Glutamatergic neuron (in vitro differentiated cells): Measurements from ENCODE around the gene GIPC2. TPM values are rescaled to one million over a fixed set of nuclear protein-coding genes. Genes with fewer than 3 reads are reported as not detected.
"Not testable (repeated sequence)": the region's sequence is repeated elsewhere in the genome, so short reads cannot be mapped to it uniquely, and the experiment has no call there.

ENCODE experiments used
- DNase-seq: peaks from one replicate; pipeline ENCODE4 v3.0.0; 2022
- H3K27ac Mint-ChIP-seq: one replicate; pipeline ENCODE4 v1.8.0; 2020; ENCODE audit warnings: mild to moderate bottlenecking, mixed read lengths, inconsistent platforms; ENCODE audit not compliant: unreplicated experiment
- H3K27me3 Mint-ChIP-seq: one replicate; pipeline ENCODE4 v1.8.0; 2020; ENCODE audit warnings: mild to moderate bottlenecking, moderate library complexity, mixed read lengths, inconsistent platforms; ENCODE audit not compliant: unreplicated experiment
- H3K36me3 Mint-ChIP-seq: one replicate; pipeline ENCODE4 v1.8.0; 2020; ENCODE audit warnings: mild to moderate bottlenecking, mixed read lengths, inconsistent platforms; ENCODE audit not compliant: unreplicated experiment
- H3K4me1 Mint-ChIP-seq: one replicate; pipeline ENCODE4 v1.8.0; 2020; ENCODE audit warnings: mild to moderate bottlenecking, low read depth, mixed read lengths, inconsistent platforms; ENCODE audit not compliant: unreplicated experiment
- H3K4me3 Mint-ChIP-seq: one replicate; pipeline ENCODE4 v1.8.0; 2020; ENCODE audit warnings: mild to moderate bottlenecking, mixed read lengths, inconsistent platforms; ENCODE audit not compliant: unreplicated experiment
- H3K9me3 Mint-ChIP-seq: one replicate; pipeline ENCODE4 v1.8.0; 2020; ENCODE audit warnings: mild to moderate bottlenecking, moderate library complexity, mixed read lengths, inconsistent platforms; ENCODE audit not compliant: unreplicated experiment
- total RNA-seq: library from RNA; stranded (reverse); fragmentation: NEBNext Ultra II Directional; extraction: Animal tissue kit (Norgen Biotek cat#: 25700); gene quantifications from one replicate; pipeline ENCODE4 v1.2.1, GENCODE V29; 2021; ENCODE audit not compliant: unreplicated experiment
- TF ChIP-seq, protein P1 (sequence below): fragments of 200-600 bp; sonication (generic); IDR thresholded peaks from one replicate; pipeline ENCODE4 v1.5.0; 2021; ENCODE audit not compliant: partially characterized antibody, unreplicated experiment

GIPC2 gene
- total RNA-seq, 1 donor from 2014 or later, result not detected

DNA sequence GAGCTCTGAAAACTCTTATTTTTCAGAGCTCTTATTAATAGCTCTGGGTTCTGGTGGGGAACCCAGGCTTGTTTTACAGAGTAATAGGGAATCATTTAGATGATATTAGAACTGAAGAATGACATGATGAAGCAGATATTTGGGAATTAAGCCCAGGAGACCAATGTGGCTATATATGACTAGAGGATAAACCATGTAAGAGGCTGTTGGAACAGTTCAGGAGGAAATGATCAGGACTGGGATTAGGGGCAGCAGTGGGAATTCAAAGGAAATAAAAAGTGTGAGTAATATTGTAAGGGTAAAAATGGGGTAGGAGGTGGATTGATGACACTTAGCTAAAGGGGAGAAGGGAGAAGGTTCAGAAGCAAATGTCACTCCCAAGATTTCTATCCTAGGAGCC lies 58.6 kb downstream of the GIPC2 start:
- TF ChIP-seq, protein P1, sequence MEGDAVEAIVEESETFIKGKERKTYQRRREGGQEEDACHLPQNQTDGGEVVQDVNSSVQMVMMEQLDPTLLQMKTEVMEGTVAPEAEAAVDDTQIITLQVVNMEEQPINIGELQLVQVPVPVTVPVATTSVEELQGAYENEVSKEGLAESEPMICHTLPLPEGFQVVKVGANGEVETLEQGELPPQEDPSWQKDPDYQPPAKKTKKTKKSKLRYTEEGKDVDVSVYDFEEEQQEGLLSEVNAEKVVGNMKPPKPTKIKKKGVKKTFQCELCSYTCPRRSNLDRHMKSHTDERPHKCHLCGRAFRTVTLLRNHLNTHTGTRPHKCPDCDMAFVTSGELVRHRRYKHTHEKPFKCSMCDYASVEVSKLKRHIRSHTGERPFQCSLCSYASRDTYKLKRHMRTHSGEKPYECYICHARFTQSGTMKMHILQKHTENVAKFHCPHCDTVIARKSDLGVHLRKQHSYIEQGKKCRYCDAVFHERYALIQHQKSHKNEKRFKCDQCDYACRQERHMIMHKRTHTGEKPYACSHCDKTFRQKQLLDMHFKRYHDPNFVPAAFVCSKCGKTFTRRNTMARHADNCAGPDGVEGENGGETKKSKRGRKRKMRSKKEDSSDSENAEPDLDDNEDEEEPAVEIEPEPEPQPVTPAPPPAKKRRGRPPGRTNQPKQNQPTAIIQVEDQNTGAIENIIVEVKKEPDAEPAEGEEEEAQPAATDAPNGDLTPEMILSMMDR, result no peak
- H3K27ac Mint-ChIP-seq, result no peak overlapping the region
- H3K36me3 Mint-ChIP-seq, result no peaks in the 10 kb centered on the region
- no peak for DNase-seq
- H3K9me3 Mint-ChIP-seq, result no peaks in the 10 kb centered on the region
- H3K27me3 Mint-ChIP-seq, result peaks cover 1% of the 10 kb centered on the region
- no peaks in the 10 kb centered on the region for H3K4me1 Mint-ChIP-seq
- no peak overlapping the region for H3K4me3 Mint-ChIP-seq

DNA sequence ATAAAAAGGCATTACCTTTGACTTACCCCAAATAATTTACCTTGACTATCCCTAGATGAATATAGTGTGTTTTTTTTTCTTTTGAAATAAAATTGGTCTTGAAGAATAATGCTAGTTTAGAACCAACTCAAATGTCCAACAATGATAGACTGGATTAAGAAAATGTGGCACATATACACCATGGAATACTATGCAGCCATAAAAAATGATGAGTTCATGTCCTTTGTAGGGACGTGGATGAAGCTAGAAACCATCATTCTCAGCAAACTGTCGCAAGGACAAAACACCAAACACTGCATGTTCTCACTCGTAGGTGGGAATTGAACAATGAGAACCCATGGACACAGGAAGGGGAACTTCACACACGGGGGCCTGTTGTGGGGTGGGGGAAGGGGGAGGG lies 63.9 kb downstream of the GIPC2 start:
- not testable (repeated sequence) for H3K4me1 Mint-ChIP-seq, DNase-seq, H3K9me3 Mint-ChIP-seq, H3K36me3 Mint-ChIP-seq, H3K4me3 Mint-ChIP-seq, H3K27ac Mint-ChIP-seq, H3K27me3 Mint-ChIP-seq

DNA sequence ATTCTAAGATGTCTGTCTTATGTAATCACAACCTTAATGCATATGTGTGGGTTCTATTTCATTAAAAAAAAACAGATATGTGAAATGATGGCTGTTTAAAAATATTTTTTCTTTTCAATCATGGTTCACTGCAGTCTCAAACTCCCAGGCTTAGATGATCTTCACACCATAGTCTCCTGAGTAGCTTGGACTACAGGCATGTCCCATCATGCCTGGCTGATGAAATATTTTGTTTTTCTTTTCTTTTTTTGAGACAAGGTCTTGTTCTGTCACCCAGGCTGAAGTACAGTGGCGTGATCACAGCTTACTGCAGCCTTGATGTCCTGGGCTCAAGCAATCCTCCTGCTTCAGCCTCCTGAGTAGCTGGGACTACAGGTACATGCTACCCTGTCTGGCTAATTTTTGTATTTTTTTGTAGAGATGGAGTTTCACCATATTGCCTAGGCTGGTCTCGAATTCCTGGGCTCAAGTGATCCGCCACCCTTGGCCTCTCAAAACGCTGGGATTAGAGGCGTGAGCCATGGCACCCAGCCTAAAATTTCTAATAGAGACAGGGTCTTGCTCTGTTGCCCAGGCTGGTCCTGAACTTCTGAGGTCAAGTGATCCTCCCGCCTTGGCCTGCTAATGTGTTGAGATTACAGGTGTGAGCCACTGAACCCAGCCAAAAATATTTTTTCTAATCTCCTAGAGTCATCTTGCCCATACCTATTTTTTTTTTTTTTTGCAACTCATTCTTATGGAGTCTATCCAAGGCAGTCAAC lies 67.6 kb downstream of the GIPC2 start:
- no peak overlapping the region for H3K4me3 Mint-ChIP-seq
- H3K9me3 Mint-ChIP-seq, result peaks cover 2% of the 10 kb centered on the region
- no peaks in the 10 kb centered on the region for H3K36me3 Mint-ChIP-seq
- no peak for DNase-seq
- H3K4me1 Mint-ChIP-seq, result no peaks in the 10 kb centered on the region
- TF ChIP-seq, protein P1, result no peak
- H3K27me3 Mint-ChIP-seq, result no peaks in the 10 kb centered on the region
- no peak overlapping the region for H3K27ac Mint-ChIP-seq

DNA sequence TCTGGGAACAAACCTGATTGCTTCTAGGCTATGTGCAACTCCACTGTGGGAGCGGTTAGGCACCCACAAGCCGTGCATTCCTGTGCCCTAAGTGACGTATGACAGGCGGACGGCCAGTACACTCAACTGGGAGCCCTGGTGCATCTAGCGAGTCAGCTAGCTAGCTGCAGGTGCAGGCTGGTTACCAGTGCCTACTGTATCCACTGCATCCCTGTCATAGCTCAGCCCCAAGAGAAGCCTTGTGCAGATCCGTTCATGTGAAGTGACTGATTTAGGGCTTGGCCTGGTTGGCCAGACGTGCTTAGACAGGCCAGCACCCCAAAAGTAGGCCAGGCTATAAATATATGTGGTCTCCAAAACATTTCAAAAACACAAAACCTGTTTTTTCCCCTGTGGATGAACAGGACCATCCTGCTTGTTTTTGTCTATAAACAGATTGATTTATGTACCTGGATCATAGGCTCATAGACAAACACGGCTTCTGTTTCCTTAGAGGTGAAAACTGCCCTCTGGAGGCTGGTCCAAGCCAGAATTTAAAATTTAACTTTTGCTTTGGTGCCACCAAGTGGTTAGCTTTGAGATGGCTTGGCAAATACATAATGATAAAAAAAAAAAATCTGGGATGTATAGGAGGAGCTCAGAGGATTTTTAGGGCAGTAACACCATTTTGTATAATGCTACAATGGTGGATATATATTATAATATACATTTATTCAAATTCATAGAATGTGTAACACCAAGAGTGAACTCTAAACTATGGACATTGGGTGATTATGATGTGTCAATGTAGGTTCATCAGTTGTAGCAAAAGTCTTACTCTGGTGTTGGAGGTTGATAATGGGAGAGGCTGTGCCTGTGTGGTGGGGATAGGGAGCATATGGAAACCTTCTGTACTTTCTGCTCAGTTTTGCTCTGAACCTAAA lies 68.5 kb downstream of the GIPC2 start:
- Mint-ChIP-seq H3K27me3 (no peaks in the 10 kb centered on the region), H3K36me3 (no peaks in the 10 kb centered on the region), H3K9me3 (peaks cover 2% of the 10 kb centered on the region), H3K27ac (no peak overlapping the region), H3K4me1 (no peaks in the 10 kb centered on the region), H3K4me3 (no peak overlapping the region)
- TF ChIP-seq, protein P1, result peak; percentile 80
- peak; percentile 39 for DNase-seq

DNA sequence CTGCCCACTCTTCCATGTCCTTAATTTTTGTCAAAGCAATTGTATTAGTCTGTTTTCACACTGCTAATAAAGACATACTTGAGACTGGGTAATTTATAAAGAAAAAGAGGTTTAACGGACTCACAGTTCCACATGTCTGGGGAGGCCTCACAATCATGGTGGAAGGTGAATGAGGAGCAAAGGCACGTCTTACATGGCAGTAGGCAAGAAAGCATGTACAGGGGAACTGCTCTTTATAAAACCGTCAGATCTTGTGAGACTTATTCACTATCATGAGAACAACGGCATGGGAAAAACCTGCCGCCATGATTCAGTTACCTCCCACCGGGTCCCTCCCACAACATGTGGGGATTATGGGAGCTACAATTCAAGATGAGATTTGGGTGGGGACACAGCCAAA lies 74.7 kb downstream of the GIPC2 start:
- not testable (repeated sequence) for DNase-seq, H3K36me3 Mint-ChIP-seq, H3K9me3 Mint-ChIP-seq, H3K27me3 Mint-ChIP-seq, H3K4me1 Mint-ChIP-seq, H3K27ac Mint-ChIP-seq, H3K4me3 Mint-ChIP-seq

DNA sequence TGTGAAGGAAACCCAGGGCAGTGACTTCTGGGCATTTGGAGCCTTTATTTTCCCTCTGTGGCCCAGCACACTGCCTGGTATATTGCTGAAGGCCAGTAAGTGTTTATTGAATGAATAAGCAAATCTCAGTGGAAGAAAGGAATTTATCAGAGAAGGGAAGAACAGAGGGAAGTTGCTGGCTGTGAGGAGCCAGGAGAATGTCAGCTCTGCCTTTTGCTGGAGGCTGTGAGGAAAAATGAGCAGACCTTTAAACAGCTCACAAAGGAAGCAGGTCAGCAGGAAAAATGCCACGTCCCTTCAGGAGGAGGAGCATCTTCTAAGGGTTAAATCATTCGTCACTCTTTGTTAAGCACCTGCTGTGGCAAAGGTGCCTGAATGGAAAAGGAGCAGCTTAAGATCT lies 75.9 kb downstream of the GIPC2 start:
- no peak overlapping the region for H3K4me3 Mint-ChIP-seq
- no peak for DNase-seq

More for the DNA sequence above, 75.9 kb downstream of the GIPC2 start:
- no peaks in the 10 kb centered on the region for H3K27me3 Mint-ChIP-seq
- H3K36me3 Mint-ChIP-seq, result no peaks in the 10 kb centered on the region
- H3K27ac Mint-ChIP-seq, result no peak overlapping the region
- H3K9me3 Mint-ChIP-seq, result no peaks in the 10 kb centered on the region
- TF ChIP-seq, protein P1, result no peak
- H3K4me1 Mint-ChIP-seq, result no peaks in the 10 kb centered on the region
